Measurements from ENCODE around the gene INCENP. TPM values are rescaled to one million over a fixed set of nuclear protein-coding genes. Genes with fewer than 3 reads are reported as not detected.

The INCENP gene
- total and polyA plus RNA-seq, 10 donors = 1.8 to 32.4 (median 22.7) TPM

- Histone ChIP-seq H3K27me3 (replicated peaks in 1 of 7) (no peaks in the 10 kb centered on the region), H3K9me3 (no peaks in the 10 kb centered on the region), H3K4me3 (no peak overlapping the region), H3K4me1 (peaks cover 0 to 20% (median 5%) of the 10 kb centered on the region in 6 donors), H3K36me3 (peaks cover 0 to 75% (median 47%) of the 10 kb centered on the region in 6 donors), H3K27ac (no peak overlapping the region)
- no peak for TF ChIP-seq POLR2AphosphoS5 (IDR thresholded peaks at IDR 0.05)
- 95 to 99% (median 96%) methylated on average over 29 to 34 of the region's 34 CpGs for whole genome bisulfite sequencing, 5 donors
- DNase-seq = no peak
- intact Hi-C loops (cut with DNase I; ENCODE audit: low total_unique reads) = no loop called here
These were observed 6.7 kb downstream of the INCENP start for GRCh38 chr11:62130283-62131169.

DNA sequence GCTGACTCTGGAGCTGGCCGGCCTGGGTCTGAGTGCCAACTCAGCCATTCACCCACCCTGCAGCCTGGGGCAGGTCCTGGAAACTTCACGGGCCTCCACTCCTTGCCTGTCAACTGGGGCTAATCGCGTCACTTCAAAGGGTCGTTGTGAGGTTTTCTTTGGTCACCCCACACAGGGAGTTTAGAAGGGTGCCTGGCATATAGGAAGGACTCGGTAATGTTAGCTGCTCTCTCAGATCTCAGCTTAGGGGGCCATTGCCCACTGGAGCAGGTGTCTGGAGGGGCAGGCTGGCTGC lies 7.3 kb downstream of the INCENP start:
- H3K27ac ChIP-seq = no peak overlapping the region
- H3K36me3 ChIP-seq = peaks cover 0 to 80% (median 47%) of the 10 kb centered on the region in 6 donors
- no peaks in the 10 kb centered on the region for H3K27me3 ChIP-seq (replicated peaks in 1 of 7)
- H3K4me3 ChIP-seq = no peak overlapping the region
- intact Hi-C loops (cut with DNase I; ENCODE audit: low total_unique reads) = no loop called here
- TF ChIP-seq POLR2AphosphoS5 (IDR thresholded peaks at IDR 0.05) = no peak
- no peak for TF ChIP-seq POLR2A (IDR thresholded peaks at IDR 0.05)
- TF ChIP-seq, protein P1, sequence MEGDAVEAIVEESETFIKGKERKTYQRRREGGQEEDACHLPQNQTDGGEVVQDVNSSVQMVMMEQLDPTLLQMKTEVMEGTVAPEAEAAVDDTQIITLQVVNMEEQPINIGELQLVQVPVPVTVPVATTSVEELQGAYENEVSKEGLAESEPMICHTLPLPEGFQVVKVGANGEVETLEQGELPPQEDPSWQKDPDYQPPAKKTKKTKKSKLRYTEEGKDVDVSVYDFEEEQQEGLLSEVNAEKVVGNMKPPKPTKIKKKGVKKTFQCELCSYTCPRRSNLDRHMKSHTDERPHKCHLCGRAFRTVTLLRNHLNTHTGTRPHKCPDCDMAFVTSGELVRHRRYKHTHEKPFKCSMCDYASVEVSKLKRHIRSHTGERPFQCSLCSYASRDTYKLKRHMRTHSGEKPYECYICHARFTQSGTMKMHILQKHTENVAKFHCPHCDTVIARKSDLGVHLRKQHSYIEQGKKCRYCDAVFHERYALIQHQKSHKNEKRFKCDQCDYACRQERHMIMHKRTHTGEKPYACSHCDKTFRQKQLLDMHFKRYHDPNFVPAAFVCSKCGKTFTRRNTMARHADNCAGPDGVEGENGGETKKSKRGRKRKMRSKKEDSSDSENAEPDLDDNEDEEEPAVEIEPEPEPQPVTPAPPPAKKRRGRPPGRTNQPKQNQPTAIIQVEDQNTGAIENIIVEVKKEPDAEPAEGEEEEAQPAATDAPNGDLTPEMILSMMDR (IDR thresholded peaks at IDR 0.05 in 8 of 11, conservative IDR thresholded peaks at IDR 0.05 in 3 of 11) = no peak
- DNase-seq = no peak
- 88 to 98% (median 96%) methylated on average over 5 to 6 of the region's 6 CpGs for WGBS, 5 donors
- H3K4me1 ChIP-seq = peaks cover 0 to 16% (median 0%) of the 10 kb centered on the region in 6 donors
- no peaks in the 10 kb centered on the region for H3K9me3 ChIP-seq

DNA sequence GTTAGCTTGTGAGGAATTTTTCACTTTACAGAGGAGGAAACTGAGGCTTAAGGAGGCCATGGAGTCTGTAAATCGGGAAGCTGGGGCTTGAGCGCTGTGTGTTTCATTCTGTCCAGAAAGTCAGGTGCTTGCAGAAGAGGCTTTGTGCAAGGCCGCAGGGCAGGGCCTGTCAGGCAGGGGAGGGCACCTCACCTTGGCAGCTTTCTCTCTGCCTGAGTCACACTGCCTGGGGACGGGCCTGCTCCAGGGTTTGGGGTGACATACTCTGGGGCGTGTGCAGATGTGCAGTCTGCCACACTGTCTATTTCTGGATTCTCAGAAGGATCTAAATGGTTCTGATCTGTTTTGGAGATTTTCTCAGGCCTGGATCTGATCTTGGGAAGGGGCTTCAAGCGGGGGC lies 8.4 kb downstream of the INCENP start:
- Histone ChIP-seq H3K36me3 (peaks cover 0 to 91% (median 48%) of the 10 kb centered on the region in 6 donors), H3K27ac (no peak overlapping the region), H3K27me3 (replicated peaks in 1 of 7) (no peaks in the 10 kb centered on the region), H3K4me3 (no peak overlapping the region), H3K4me1 (peaks cover 0 to 14% (median 1%) of the 10 kb centered on the region in 6 donors), H3K9me3 (no peaks in the 10 kb centered on the region)
- 88 to 96% (median 94%) methylated on average over 6 of the region's 6 CpGs for WGBS, 5 donors
- DNase-seq = no peak
- TF ChIP-seq, protein P1 (IDR thresholded peaks at IDR 0.05 in 8 of 11, conservative IDR thresholded peaks at IDR 0.05 in 3 of 11) = no peak
- intact Hi-C loops (cut with DNase I; ENCODE audit: low total_unique reads) = no loop called here

DNA sequence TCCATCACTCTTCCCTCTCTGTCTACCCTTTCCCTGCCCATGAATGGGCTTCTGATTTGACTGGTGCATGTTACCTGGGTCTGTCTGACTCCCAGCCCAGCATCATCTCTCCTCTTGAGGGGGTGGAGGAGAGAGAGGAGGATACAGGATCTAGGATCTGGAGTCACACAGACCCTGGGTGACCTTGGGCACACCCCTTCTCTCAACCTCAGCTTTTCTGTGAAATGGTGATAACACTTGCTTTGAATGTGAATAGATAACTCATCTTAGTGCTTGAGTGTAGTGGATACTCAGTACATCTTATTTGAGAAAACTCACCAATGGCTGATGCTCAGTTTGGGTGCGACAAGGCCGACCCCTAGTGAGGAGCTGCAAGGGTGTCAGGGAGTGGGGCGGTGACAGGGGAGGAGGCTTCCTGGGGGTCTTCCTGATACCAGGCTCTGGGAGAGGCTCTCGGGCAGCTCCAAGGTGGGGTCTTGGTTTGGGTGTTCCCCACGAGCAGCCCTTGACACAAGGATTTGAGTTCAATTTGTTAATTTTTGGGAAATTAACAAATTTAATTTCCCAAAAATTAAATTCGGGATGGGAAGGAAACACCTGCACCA lies 9.0 kb downstream of the INCENP start:
- Histone ChIP-seq H3K27ac (no peak overlapping the region), H3K4me3 (no peak overlapping the region), H3K4me1 (peaks cover 0 to 14% (median 1%) of the 10 kb centered on the region in 6 donors), H3K27me3 (replicated peaks in 1 of 7) (no peaks in the 10 kb centered on the region), H3K36me3 (peaks cover 0 to 96% (median 52%) of the 10 kb centered on the region in 6 donors), H3K9me3 (no peaks in the 10 kb centered on the region)
- 76 to 86% (median 81%) methylated on average over 6 of the region's 6 CpGs for WGBS, 5 donors
- DNase-seq = no peak
- intact Hi-C loops (cut with DNase I; ENCODE audit: low total_unique reads) = no loop called here
- TF ChIP-seq POLR2AphosphoS5 (IDR thresholded peaks at IDR 0.05) (no peak), POLR2A (IDR thresholded peaks at IDR 0.05) (no peak)

Data from spleen (tissue), 11 donors.